Uterus (tissue), 4 donors: ENCODE results near the gene PRSS22. TPM values are rescaled to one million over a fixed set of nuclear protein-coding genes. Genes with fewer than 3 reads are reported as not detected.

ENCODE experiments used
- DNase-seq, 2 donors: peaks; one replicate each; pipeline ENCODE4 v3.0.0-alpha.2; 2019 to 2020
- H3K27ac ChIP-seq, 2 donors: fragments of 200-600 bp; sonication (generic); 1 replicate in 1 of 2; 2 replicates in 1 of 2; pipeline ENCODE4 v1.5.1; 2016 to 2018
- H3K27me3 ChIP-seq, 2 donors: fragments of 200-600 bp; sonication (generic); one replicate each; pipeline ENCODE4 v1.5.1; 2018 to 2019; ENCODE audit warnings: control low read depth in 1 of 2
- H3K36me3 ChIP-seq, 2 donors: fragments of 200-600 bp; sonication (generic); one replicate each; pipeline ENCODE4 v1.5.1; 2019; ENCODE audit warnings: control low read depth in 1 of 2
- H3K4me1 ChIP-seq, 2 donors: fragments of 200-600 bp; sonication (generic); one replicate each; pipeline ENCODE4 v1.5.1; 2018 to 2019; ENCODE audit warnings: control low read depth in 1 of 2
- H3K4me3 ChIP-seq, 2 donors: fragments of 200-600 bp; sonication (generic); 1 replicate in 1 of 2; 2 replicates in 1 of 2; pipeline ENCODE4 v1.5.1; 2018 to 2019; ENCODE audit warnings: mild to moderate bottlenecking in 1 of 2
- H3K9me3 ChIP-seq, 2 donors: fragments of 200-600 bp; sonication (generic); one replicate each; pipeline ENCODE4 v1.5.1; 2019; ENCODE audit warnings: control low read depth in 1 of 2
- POLR2A ChIP-seq, 2 donors: fragments of 450-650 bp; IDR thresholded peaks; one replicate each; pipeline ENCODE4 v1.6.1; 2016; ENCODE audit warnings: antibody characterized with exemption in 2 of 2, mild to moderate bottlenecking in 1 of 2, moderate library complexity in 1 of 2
- intact Hi-C: fragments of 100-400 bp; cut with DNase I; formaldehyde crosslinking; loops from one replicate; pipeline ENCODE4 v1.15.1; 2023; ENCODE audit warnings: low total_unique reads
- total RNA-seq, 4 donors: library from RNA; depleted of rRNA in 3 of 4; stranded (reverse); fragments of >200 nt in 3 of 4; gene quantifications; one replicate each; pipeline versions ENCODE4 v1.1.0 to v1.2.4, GENCODE V29; 2014 to 2023
- TF ChIP-seq, protein P1 (sequence below), 4 experiments: fragments of 200-600 bp in 2 of 4; fragments of 450-650 bp in 2 of 4; sonication (generic) in 2 of 4; IDR thresholded peaks; one replicate each; pipeline ENCODE4 v1.5.1; 2016 to 2019; ENCODE audit warnings: antibody characterized with exemption in 4 of 4, mild to moderate bottlenecking in 2 of 4, moderate library complexity in 1 of 4
- donor health status: DM: yes; HTN: yes; CAD: no.

PRSS22 gene
- total RNA-seq, 4 donors from 2014 or later = 0.46 to 2.4 TPM; not detected in 2

- H3K4me3 ChIP-seq = no peak overlapping the region
- intact Hi-C loops = no loop called here
- no peak for DNase-seq
- H3K27ac ChIP-seq = no peak overlapping the region
- TF ChIP-seq, protein P1, sequence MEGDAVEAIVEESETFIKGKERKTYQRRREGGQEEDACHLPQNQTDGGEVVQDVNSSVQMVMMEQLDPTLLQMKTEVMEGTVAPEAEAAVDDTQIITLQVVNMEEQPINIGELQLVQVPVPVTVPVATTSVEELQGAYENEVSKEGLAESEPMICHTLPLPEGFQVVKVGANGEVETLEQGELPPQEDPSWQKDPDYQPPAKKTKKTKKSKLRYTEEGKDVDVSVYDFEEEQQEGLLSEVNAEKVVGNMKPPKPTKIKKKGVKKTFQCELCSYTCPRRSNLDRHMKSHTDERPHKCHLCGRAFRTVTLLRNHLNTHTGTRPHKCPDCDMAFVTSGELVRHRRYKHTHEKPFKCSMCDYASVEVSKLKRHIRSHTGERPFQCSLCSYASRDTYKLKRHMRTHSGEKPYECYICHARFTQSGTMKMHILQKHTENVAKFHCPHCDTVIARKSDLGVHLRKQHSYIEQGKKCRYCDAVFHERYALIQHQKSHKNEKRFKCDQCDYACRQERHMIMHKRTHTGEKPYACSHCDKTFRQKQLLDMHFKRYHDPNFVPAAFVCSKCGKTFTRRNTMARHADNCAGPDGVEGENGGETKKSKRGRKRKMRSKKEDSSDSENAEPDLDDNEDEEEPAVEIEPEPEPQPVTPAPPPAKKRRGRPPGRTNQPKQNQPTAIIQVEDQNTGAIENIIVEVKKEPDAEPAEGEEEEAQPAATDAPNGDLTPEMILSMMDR (IDR thresholded peaks at IDR 0.05) = no peak
- no peak for TF ChIP-seq POLR2A (IDR thresholded peaks at IDR 0.05)
- H3K9me3 ChIP-seq = no peaks in the 10 kb centered on the region
- peaks cover 0 to 13% of the 10 kb centered on the region in 2 donors for H3K27me3 ChIP-seq
- no peaks in the 10 kb centered on the region for H3K36me3 ChIP-seq
- no peaks in the 10 kb centered on the region for H3K4me1 ChIP-seq
Observed at GRCh38 chr16:2859686-2860265, 1.8 kb upstream of the PRSS22 start.

GRCh38 chr16:2858245-2859025, 465 bp upstream of the PRSS22 start:
- intact Hi-C loops = no loop called here
- no peak for TF ChIP-seq POLR2A (IDR thresholded peaks at IDR 0.05)
- TF ChIP-seq, protein P1 (IDR thresholded peaks at IDR 0.05) = no peak
- Histone ChIP-seq H3K27me3 (peaks cover 0 to 13% of the 10 kb centered on the region in 2 donors), H3K36me3 (no peaks in the 10 kb centered on the region), H3K4me1 (no peaks in the 10 kb centered on the region), H3K9me3 (no peaks in the 10 kb centered on the region), H3K4me3 (no peak overlapping the region), H3K27ac (no peak overlapping the region)
- no peak for DNase-seq

GRCh38 chr16:2856686-2857450, 1.1 kb downstream of the PRSS22 start:
- no peaks in the 10 kb centered on the region for H3K36me3 ChIP-seq
- H3K27ac ChIP-seq = no peak overlapping the region
- peaks cover 0 to 13% of the 10 kb centered on the region in 2 donors for H3K27me3 ChIP-seq
- no peak overlapping the region for H3K4me3 ChIP-seq
- intact Hi-C loops = no loop called here
- DNase-seq = no peak
- no peaks in the 10 kb centered on the region for H3K9me3 ChIP-seq
- H3K4me1 ChIP-seq = no peaks in the 10 kb centered on the region
- TF ChIP-seq POLR2A (IDR thresholded peaks at IDR 0.05) = no peak
- TF ChIP-seq, protein P1 (IDR thresholded peaks at IDR 0.05) = no peak

DNA sequence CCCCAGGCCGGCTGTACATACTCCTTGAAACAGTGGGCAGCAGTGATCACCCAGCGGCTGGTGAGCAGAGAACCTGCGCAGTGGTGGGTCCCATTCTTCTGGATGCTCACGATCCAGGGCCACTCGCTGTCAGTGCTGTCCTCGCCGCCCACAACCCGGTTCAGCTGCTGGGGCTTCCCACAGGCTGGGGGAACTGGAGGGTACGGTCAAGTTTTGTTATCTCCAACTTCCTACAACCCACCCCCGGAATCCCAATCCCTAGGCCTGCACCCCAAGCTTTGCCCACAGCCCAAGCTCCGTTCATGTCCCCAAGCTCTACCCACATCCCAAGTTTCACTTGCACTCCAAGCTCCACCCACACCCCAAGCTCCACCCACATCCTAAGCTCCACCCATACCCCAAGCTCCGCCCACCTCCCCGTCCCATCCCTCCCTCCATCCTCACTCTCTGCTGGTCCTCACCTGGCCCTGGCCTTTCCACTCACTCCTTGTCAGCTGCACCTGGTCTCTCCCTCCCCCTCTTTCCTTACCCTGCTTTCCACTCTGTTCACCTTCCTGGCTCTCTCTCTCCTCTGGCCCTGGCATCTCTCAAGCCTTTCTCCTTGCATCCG, 1.8 kb downstream of the PRSS22 start:
- Histone ChIP-seq H3K9me3 (no peaks in the 10 kb centered on the region), H3K36me3 (no peaks in the 10 kb centered on the region), H3K4me1 (no peaks in the 10 kb centered on the region), H3K27me3 (peaks cover 0 to 13% of the 10 kb centered on the region in 2 donors), H3K27ac (no peak overlapping the region), H3K4me3 (no peak overlapping the region)
- TF ChIP-seq POLR2A (IDR thresholded peaks at IDR 0.05) = no peak
- TF ChIP-seq, protein P1 (IDR thresholded peaks at IDR 0.05) = no peak
- DNase-seq = no peak
- intact Hi-C loops = no loop called here
